ENCODE data around the gene NHERF2.
"Not testable (repeated sequence)": the region's sequence is repeated elsewhere in the genome, so short reads cannot be mapped to it uniquely, and the experiment has no call there.

NHERF2 gene

GRCh38 chr16:2007081-2007836 lies 19.4 kb upstream of the NHERF2 start:
- no peak for DNase-seq (ENCODE audit: low spot score)

- no peak for DNase-seq (ENCODE audit: low spot score)
Observed at GRCh38 chr16:2008009-2008526, 18.6 kb upstream of the NHERF2 start.

DNA sequence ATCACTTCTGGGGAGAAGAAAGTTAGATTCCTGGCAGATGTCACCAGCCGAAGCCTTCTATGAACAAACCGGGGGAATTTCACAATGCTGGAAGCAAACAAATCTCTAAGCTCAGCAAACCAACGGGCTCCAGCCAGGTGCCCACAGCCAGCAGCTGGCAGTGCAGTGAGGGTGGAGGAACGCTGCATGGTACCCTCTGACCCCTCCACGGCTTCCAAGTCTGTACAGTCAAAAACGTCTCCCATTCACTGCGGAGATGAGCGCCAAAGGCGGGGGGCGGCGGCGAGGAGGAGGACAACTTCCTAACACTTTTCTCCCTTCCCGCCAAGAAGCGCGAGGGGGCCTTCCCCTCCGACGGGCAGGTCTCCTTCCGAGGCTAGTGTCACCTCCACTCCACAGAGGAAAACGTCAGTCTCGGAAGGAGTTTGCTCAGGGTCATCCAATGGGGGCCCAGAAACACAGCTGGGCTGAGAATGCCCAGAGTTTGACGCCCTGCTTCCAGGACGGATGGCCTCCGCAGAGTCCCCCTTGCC lies 18.0 kb upstream of the NHERF2 start:
- peak; percentile 54 for DNase-seq (ENCODE audit: low spot score)

DNA sequence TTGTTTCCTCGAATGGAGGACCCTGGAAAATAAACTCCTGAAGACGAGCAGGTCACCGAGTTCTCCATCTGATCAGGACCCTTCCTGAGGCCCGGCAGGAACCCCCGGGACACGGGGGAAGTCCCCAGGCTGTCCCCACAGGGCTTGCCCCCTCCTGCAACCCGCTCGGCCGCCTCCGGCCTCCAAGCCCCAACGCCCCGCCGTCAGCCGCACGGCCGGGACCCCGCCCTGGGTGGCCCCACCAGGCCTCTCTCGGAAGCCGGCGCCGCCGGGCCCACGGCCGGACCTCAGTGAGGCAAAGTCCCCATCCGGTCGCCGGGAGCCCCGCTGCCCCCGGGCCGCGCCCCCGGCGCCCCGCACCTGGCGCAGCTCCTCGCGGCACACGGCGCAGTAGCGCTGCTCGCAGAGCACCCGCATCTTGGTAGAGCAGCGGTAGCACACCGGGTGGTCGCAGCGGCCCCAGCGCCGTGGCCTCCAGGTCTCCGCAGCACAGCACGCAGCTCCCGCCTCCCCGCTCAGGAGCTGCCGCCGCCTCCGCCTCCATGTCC lies 17.5 kb upstream of the NHERF2 start:
- DNase-seq (ENCODE audit: low spot score), result peak; percentile 45

DNA sequence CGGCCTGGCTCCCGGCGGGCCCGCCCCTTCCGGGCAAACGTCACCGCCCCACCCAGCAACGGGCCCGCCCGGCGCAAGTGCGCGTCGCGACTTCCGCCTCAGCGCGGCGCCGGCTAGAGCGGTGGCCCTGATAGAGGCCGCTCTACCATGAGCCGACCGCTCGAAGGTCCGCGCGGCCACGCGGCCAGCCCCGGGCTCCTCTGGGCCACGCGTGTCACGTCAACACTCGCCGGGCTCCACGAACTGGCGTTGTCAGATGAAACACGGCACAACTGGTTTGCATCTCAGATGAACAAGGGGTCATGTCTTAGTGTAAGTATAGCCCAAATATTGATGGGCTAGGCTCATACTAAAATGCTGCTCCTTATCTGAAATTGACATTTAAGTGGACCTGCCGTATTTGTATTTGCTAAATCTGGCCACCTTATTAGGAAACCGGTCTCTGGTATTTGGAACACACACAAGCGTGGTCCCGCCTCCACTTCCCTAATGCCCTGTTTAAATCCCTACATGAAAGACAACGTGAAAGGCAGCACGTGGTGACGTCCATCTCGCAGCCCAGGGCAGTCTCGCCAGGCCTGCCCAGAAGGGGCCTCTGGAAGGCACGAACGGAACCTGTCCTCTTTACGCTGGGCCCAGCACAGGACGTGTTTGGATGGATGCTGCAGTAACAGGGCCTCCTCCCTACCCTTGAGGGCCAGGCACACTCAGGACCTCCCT lies 16.8 kb upstream of the NHERF2 start, which contains the start of gene ZNF598:
Gene ZNF598 (minus strand): TSS at position 31 of the 720 bp plus-strand sequence.
- DNase-seq (ENCODE audit: low spot score), result peak; percentile 88

- DNase-seq (ENCODE audit: low spot score), result not testable (repeated sequence)
Observed at GRCh38 chr16:2011726-2012125, 15.0 kb upstream of the NHERF2 start.

DNA sequence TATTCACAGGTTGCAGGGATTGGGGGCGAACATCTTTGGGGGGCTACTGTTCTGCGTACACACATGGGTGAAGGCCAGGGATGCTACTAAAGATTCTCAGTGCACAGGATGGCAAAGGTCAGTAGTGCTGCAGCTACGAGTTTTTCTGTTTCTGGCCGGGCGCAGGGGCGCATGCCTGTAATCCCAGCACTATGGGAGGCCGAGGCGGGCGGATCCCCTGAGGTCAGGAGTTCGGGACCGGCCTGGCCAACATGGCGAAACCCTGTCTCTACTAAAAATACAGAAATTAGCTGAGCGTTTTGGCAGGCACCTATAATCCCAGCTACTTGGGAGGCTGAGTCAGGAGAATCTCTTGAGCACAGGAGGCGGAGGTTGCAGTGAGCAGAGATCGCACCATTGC lies 13.2 kb upstream of the NHERF2 start:
- no peak for DNase-seq (ENCODE audit: low spot score)

GRCh38 chr16:2015117-2015946 lies 11.4 kb upstream of the NHERF2 start:
- DNase-seq (ENCODE audit: low spot score), result no peak

- no peak for DNase-seq (ENCODE audit: low spot score)
Observed at GRCh38 chr16:2015947-2016208, 10.8 kb upstream of the NHERF2 start.

DNA sequence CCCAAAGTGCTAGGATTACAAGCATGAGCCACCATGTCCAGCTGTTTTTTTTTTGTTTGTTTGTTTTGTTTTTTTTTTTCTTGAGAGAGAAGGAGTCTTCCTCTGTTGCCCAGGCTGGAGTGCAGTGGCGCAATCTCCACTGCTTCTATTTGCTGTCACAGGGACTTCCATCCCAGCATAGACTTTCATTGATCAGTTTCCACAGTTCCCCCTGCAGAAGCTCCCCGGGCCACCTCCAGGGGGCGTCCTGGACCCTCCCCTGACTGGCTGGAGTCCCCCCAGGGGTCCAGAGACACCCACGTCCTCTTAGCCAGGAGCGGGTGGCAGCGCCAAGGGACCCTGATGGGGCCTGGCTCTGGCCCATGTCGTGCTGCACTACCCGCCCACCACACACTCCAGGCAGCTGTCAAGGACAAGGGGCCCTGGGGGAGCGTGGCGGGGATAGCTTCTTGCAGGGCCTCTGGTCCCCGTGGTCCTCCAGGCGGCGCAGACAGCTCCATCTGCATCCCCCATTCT lies 10.2 kb upstream of the NHERF2 start:
- DNase-seq (ENCODE audit: low spot score), result peak; percentile 50

GRCh38 chr16:2019518-2019920 lies 7.2 kb upstream of the NHERF2 start, which contains the start of gene NPW:
Gene NPW (plus strand): TSS chr16:2019785.
- peak; percentile 36 for DNase-seq (ENCODE audit: low spot score)

DNA sequence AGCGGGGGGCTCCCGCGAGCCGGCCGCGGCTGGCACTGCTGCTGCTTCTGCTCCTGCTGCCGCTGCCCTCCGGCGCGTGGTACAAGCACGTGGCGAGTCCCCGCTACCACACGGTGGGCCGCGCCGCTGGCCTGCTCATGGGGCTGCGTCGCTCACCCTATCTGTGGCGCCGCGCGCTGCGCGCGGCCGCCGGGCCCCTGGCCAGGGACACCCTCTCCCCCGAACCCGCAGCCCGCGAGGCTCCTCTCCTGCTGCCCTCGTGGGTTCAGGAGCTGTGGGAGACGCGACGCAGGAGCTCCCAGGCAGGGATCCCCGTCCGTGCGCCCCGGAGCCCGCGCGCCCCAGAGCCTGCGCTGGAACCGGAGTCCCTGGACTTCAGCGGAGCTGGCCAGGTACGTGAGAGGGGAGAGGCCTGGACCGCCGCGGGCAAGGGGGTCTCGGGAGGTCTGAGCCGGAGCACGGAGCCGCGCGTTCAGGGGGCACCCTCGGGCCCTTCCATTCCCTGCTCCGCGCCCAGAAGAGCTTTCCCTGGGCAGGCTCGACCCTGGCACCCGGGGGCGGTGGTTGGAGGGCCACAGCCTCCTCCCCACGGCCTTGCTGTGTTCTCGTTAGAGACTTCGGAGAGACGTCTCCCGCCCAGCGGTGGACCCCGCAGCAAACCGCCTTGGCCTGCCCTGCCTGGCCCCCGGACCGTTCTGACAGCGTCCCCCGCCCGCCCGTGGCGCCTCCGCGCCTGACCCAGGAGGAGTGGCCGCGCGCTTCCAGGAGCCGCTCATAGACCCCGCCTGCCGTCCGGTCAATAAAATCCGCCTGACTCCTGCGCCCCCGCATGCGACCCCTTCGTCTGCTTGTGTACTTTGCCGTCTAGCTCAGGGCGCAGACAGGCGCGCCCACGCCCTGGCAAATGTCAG lies 6.5 kb upstream of the NHERF2 start:
- DNase-seq (ENCODE audit: low spot score), result no peak

DNA sequence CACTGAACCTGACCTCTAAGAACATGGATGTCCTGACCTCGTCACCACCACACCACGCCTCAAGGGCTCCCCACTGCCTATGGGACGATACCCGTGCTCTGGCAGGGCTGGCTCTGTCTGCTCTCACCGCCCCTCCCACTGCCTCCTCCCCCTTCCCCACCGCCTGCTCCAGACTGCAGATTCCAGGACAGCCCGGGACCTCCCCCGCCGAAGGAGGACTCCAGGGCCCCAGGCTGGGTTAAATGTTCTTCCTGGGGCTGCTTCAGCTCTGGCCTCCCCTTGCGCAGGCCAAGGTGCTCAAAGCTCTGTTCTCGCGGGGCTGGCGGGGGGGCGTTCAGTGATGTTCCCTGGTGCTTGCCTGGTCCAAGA lies 4.0 kb upstream of the NHERF2 start:
- DNase-seq (ENCODE audit: low spot score), result no peak

DNA sequence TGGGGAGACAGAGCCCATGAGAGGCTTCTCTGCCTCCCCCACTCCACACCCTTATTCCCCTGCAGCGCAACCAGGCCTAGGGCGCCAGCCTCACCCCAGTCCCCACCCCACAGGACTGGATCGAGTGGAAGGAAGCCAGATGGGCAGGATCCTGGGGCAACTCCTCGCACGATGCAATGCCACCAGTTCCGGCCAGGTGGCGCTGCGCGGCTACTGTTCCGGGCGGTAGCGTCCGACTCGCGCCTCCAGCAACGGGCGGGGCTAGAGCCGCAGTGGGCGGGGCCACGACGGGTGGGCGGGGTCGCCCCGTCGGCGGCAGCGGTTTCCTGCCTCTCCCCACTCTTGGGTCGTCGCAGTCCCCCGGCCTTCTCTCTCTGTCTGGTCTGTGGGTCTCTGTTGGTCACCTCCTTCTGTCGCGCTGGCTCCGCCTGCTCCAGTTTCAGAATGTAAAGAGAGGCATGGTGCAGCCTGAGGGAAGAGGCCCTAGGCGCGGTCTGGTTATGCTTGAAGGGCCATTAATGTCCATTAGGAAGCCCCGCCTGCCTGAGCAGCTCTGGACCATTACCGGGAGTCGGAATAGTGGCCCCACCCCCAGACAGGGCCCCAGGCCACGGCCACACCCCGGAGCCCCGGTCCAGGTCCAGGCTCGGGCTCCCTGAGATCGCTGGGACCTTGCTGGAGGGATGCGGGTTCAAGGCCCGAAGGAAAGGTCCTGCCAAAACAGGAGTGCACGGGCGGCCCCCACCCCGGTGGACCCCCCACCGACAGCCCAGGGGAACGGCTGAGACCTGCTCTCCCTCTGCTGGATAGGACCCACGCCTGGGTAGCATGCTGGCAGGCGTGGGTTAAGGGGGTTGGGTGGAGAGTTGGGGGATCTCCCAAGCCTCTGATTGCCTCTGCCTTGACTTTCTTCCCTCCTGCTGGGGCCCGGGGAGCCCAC lies 3.3 kb upstream of the NHERF2 start:
- peak; percentile 92 for DNase-seq (ENCODE audit: low spot score)

DNA sequence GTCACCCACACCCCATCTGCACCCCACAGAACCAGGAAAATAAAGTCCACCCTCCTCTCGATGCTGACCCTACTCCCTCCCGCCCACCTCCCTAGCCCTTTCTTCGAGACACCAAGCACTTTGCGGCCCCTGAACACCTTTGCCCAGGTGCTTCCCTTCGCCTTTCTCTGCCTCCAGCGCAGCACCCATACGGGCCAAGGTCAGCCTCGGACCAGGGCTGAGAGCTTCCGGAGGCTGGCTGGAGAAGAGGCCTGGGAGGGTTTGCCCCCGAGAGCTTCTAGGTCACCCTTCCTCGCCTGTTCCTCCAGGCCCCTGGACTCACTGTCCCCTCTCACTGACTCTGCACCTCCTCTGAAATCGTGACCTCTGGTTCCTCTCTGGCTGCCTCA lies 2.7 kb upstream of the NHERF2 start:
- DNase-seq (ENCODE audit: low spot score), result no peak

- no peak for DNase-seq (ENCODE audit: low spot score)
Observed at GRCh38 chr16:2025251-2025650, 1.5 kb upstream of the NHERF2 start.

- DNase-seq (ENCODE audit: low spot score), result no peak
Observed at GRCh38 chr16:2025878-2026460, 733 bp upstream of the NHERF2 start.

DNA sequence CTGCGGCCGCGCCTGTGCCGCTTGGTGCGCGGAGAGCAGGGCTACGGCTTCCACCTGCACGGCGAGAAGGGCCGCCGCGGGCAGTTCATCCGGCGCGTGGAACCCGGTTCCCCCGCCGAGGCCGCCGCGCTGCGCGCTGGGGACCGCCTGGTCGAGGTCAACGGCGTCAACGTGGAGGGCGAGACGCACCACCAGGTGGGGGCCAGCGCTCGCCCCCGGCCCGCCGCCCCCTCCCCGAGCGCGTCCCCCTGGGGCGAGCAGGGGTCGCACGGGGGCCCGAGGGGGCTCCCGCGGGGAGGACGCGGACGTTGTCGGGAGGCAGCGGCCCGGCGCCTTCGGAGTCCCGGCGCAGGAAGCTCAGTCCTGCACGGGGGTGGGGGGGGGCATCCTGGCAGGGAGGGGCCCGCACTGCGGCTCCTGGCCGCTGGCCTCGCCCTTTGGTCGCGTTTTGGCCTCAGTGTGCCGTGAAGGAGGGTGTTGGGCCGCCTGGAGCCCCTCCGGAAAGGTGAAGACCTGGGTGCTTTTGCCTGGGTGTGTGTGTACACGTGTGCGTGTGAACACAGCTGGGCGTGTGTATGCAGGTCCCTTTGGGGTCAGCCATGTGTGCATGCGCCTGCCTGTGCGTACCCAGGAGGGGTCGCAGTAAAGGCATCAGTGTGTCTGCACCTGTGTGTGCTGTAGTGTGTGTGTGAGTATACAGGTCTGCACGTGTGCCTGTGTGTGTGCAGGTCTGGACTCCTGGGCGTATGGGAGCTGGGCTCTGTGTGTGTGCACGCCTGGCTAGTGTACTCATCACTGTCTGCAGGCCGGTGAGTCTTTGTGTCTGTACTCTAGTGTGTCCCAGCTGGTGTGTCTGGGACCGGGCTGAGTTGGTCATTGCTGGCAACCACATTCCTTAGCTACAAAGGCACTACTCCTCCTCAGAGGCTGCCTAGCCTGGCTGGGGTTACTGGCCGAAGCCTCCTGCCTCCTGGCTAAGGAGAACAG lies 615 bp downstream of the NHERF2 start:
- DNase-seq (ENCODE audit: low spot score), result peak; percentile 38
